Measurements from ENCODE around the gene TUBB2B. TPM values are rescaled to one million over a fixed set of nuclear protein-coding genes. Genes with fewer than 3 reads are reported as not detected.

Gene TUBB2B
- polyA plus RNA-seq, 3 donors = 0.15 to 3.5 TPM; not detected in 1

DNA sequence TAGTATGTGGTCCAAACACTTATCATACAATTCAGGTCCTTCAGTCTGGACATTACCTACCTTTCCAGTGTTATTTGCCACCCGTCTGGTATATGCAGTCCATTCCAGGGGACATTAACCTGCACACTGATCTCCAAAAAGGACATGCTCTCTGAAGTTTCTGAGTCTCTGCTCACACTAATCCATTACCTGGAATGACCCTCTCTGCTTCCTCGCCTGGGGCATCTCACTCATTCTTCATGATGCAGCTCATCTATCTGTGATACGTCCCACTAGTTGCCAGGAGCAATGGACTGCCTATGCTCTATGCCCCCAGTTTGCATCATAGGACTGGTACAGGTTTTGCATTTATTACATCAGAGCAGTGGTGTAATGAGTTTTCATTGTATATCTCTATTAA, 5.9 kb upstream of the TUBB2B start:
- intact Hi-C loops (cut with micrococcal nuclease) = no loop called here
- peaks cover 19 to 25% of the 10 kb centered on the region in 2 donors for H3K4me1 ChIP-seq (ENCODE audit: control insufficient read depth in 1 of 2, insufficient read depth in 2 of 2, low read length in 2 of 2)
- peaks cover 0 to 32% of the 10 kb centered on the region in 2 donors for H3K9me3 ChIP-seq (replicated peaks in 1 of 2; ENCODE audit: control insufficient read depth in 1 of 2, insufficient read depth in 1 of 2, low read length in 2 of 2)
- no peaks in the 10 kb centered on the region for H3K79me2 ChIP-seq (ENCODE audit: insufficient read depth, low read length)
- no peak overlapping the region for H3K4me2 ChIP-seq (replicated peaks; ENCODE audit: extremely low read depth, low read length, poor library complexity, severe bottlenecking)
- no peaks in the 10 kb centered on the region for H3K36me3 ChIP-seq (replicated peaks in 1 of 2; ENCODE audit: control insufficient read depth in 1 of 2, insufficient read depth in 2 of 2, low read length in 2 of 2)
- DNase-seq = no peak
- H3K36me3 Mint-ChIP-seq = peaks cover 0 to 8% of the 10 kb centered on the region in 2 donors
- peaks cover 80 to 97% (median 93%) of the 10 kb centered on the region in 3 donors for H3K27me3 Mint-ChIP-seq (ENCODE audit: low read depth in 3 of 3)
- no peak overlapping the region for H3K4me3 ChIP-seq (replicated peaks in 1 of 3; ENCODE audit: low read depth in 2 of 3, low read length in 3 of 3)
- peaks cover 0 to 28% (median 5%) of the 10 kb centered on the region in 7 donors for H3K9me3 Mint-ChIP-seq
- no peak overlapping the region for H3K9ac ChIP-seq (ENCODE audit: insufficient read depth, low read length, poor library complexity, severe bottlenecking)
- H3K4me3 Mint-ChIP-seq = peak overlapping the region in 1 of 2 donors; percentile 89
- no peaks in the 10 kb centered on the region for H4K20me1 ChIP-seq (ENCODE audit: insufficient read depth, low read length)
- H2AFZ ChIP-seq (ENCODE audit: insufficient read depth, low read depth, low read length, poor library complexity, severe bottlenecking) = no peak overlapping the region
- peaks cover 56 to 85% of the 10 kb centered on the region in 2 donors for H3K27me3 ChIP-seq (ENCODE audit: control insufficient read depth in 2 of 2, insufficient read depth in 2 of 2, low read length in 2 of 2)
- H3K27ac ChIP-seq (ENCODE audit: low read depth in 1 of 2, low read length in 2 of 2) = no peak overlapping the region
- 86% methylated on average over 3 of the region's 3 CpGs for WGBS (ENCODE audit: insufficient coverage)
- no peak overlapping the region for H3K27ac Mint-ChIP-seq
- no peak for TF ChIP-seq CTCF (IDR thresholded peaks at IDR 0.05)
- peaks cover 29% of the 10 kb centered on the region for H3K4me1 Mint-ChIP-seq

DNA sequence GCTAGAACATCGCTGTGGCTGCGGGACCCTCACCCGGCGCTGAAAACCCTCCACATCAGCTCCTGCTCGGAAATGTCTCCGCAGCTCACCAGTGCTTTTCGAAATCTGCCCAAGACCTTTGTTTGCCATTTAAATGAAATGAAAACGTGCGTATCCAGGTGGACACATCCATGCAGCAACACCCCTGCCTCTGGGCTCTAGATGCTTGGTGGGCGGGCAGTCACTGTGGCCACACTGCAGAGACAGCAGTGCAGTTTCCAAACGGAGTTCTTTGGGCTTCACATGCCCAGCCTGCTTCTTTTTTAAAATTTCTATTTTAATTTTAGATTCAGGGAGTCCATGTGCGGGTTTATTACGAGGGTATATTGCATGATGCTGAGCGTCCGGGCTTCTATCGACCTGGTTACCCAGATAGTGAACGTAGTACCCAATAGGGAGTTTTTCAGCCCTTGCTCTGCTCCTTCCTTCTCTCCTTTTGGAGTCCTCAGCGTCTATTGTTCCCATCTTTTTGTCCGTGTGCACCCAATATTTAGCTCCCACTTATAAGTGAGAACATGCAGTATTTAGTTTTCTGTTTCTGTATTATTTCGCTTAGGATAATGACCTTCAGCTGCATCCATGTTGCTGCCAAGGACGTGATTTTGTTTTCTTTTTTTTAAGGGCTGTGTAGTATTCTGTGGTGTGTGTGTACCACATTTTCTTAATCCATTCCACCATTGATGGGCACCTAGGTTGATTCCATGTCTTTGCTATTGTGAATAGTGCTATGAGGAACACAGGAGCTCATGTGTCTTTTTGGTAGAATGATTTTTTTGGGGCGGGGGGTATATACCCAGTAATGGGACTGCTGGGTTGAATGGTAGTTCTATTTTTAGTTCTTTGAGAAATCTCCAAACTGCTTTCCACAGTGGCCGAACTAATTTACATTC, 4.8 kb upstream of the TUBB2B start:
- Mint-ChIP-seq H3K4me1 (peaks cover 29% of the 10 kb centered on the region), H3K36me3 (peaks cover 2 to 8% of the 10 kb centered on the region in 2 donors), H3K9me3 (peaks cover 0 to 28% (median 6%) of the 10 kb centered on the region in 7 donors), H3K27me3 (ENCODE audit: low read depth in 3 of 3) (peaks cover 85 to 97% (median 94%) of the 10 kb centered on the region in 3 donors), H3K27ac (no peak overlapping the region), H3K4me3 (peak overlapping the region in 1 of 2 donors; percentile 89)
- Histone ChIP-seq H3K4me2 (replicated peaks; ENCODE audit: extremely low read depth, low read length, poor library complexity, severe bottlenecking) (peak overlapping the region; percentile 52), H3K4me3 (replicated peaks in 1 of 3; ENCODE audit: low read depth in 2 of 3, low read length in 3 of 3) (peak overlapping the region in 1 of 3 experiments; percentile 54), H3K4me1 (ENCODE audit: control insufficient read depth in 1 of 2, insufficient read depth in 2 of 2, low read length in 2 of 2) (peaks cover 20 to 35% of the 10 kb centered on the region in 2 donors), H2AFZ (ENCODE audit: insufficient read depth, low read depth, low read length, poor library complexity, severe bottlenecking) (peak overlapping the region; percentile 55), H3K9ac (ENCODE audit: insufficient read depth, low read length, poor library complexity, severe bottlenecking) (no peak overlapping the region), H3K79me2 (ENCODE audit: insufficient read depth, low read length) (no peaks in the 10 kb centered on the region), H4K20me1 (ENCODE audit: insufficient read depth, low read length) (no peaks in the 10 kb centered on the region), H3K9me3 (replicated peaks in 1 of 2; ENCODE audit: control insufficient read depth in 1 of 2, insufficient read depth in 1 of 2, low read length in 2 of 2) (peaks cover 0 to 32% of the 10 kb centered on the region in 2 donors), H3K36me3 (replicated peaks in 1 of 2; ENCODE audit: control insufficient read depth in 1 of 2, insufficient read depth in 2 of 2, low read length in 2 of 2) (no peaks in the 10 kb centered on the region), H3K27ac (ENCODE audit: low read depth in 1 of 2, low read length in 2 of 2) (no peak overlapping the region), H3K27me3 (ENCODE audit: control insufficient read depth in 2 of 2, insufficient read depth in 2 of 2, low read length in 2 of 2) (peaks cover 65 to 86% of the 10 kb centered on the region in 2 donors)
- 9% methylated on average over 14 of the region's 23 CpGs for WGBS (ENCODE audit: insufficient coverage)
- intact Hi-C loops (cut with micrococcal nuclease) = no loop called here
- TF ChIP-seq CTCF (IDR thresholded peaks at IDR 0.05) = no peak
- no peak for DNase-seq

Data from CD14-positive monocyte (primary cell).